ENCODE data around the gene ST7. TPM values are rescaled to one million over a fixed set of nuclear protein-coding genes. Genes with fewer than 3 reads are reported as not detected.

Gene ST7
- total RNA-seq, 1 experiment from 2014 or later = 38.2 TPM

GRCh38 chr7:117238472-117238871 lies 285.2 kb downstream of the ST7 start:
- POLR2A ChIA-PET = no interaction called here
- CTCF ChIA-PET = no interaction called here
- DNase-seq = no peak
- H3K9me3 Mint-ChIP-seq (ENCODE audit: unreplicated experiment) = peaks cover 13% of the 10 kb centered on the region
- H3K4me3 Mint-ChIP-seq (ENCODE audit: unreplicated experiment) = no peak overlapping the region
- Histone ChIP-seq H3K4me1 (no peaks in the 10 kb centered on the region), H3K36me3 (ENCODE audit: control insufficient read depth, insufficient read depth, low read length) (no peaks in the 10 kb centered on the region), H3K27me3 (replicated peaks; ENCODE audit: control insufficient read depth, insufficient read depth, low read length) (no peaks in the 10 kb centered on the region), H3K9me3 (0 out of 2 replicates have a peak, but pooled peaks cover 8% of the 10 kb centered on the region), H3K4me3 (ENCODE audit: low read depth, low read length) (no peak overlapping the region)
- H3K36me3 Mint-ChIP-seq (ENCODE audit: insufficient read depth, unreplicated experiment) = no peaks in the 10 kb centered on the region
- intact Hi-C loops (cut with micrococcal nuclease; ENCODE audit: unreplicated experiment) = no loop called here
- no TSS peak for BruUV-seq (replicated peaks)
- TF ChIP-seq, protein P1, sequence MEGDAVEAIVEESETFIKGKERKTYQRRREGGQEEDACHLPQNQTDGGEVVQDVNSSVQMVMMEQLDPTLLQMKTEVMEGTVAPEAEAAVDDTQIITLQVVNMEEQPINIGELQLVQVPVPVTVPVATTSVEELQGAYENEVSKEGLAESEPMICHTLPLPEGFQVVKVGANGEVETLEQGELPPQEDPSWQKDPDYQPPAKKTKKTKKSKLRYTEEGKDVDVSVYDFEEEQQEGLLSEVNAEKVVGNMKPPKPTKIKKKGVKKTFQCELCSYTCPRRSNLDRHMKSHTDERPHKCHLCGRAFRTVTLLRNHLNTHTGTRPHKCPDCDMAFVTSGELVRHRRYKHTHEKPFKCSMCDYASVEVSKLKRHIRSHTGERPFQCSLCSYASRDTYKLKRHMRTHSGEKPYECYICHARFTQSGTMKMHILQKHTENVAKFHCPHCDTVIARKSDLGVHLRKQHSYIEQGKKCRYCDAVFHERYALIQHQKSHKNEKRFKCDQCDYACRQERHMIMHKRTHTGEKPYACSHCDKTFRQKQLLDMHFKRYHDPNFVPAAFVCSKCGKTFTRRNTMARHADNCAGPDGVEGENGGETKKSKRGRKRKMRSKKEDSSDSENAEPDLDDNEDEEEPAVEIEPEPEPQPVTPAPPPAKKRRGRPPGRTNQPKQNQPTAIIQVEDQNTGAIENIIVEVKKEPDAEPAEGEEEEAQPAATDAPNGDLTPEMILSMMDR (IDR thresholded peaks at IDR 0.05; ENCODE audit: insufficient read depth in 1 of 2, low read depth in 1 of 2, low read length in 1 of 2, severe bottlenecking in 1 of 2, unreplicated experiment in 1 of 2) = no peak
- peaks cover 21% of the 10 kb centered on the region for H3K27me3 Mint-ChIP-seq (ENCODE audit: insufficient read depth, unreplicated experiment)
- H3K4me1 Mint-ChIP-seq (ENCODE audit: low read depth, unreplicated experiment) = no peaks in the 10 kb centered on the region
- H3K27ac Mint-ChIP-seq (ENCODE audit: unreplicated experiment) = no peak overlapping the region

DNA sequence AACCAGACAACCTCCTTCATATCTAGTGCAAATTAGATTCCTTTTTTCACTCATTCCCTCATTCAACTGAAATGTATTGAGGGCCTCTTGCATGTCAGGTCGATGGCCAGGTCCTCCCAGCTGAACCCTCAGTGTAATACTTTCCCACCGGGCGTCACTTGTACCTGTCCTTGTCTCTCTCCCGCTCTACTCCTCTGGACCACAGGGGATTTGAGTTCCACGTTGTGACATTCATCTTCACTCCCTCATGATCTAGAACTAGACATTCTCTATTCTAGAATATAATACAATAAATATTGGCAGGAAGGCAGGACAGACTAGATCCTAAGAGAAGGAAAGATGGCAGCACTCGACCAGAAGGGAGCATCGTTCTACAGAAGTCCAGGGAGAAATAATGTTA lies 285.6 kb downstream of the ST7 start:
- H3K4me1 ChIP-seq = no peaks in the 10 kb centered on the region
- Mint-ChIP-seq H3K27me3 (ENCODE audit: insufficient read depth, unreplicated experiment) (peaks cover 21% of the 10 kb centered on the region), H3K9me3 (ENCODE audit: unreplicated experiment) (peaks cover 13% of the 10 kb centered on the region), H3K36me3 (ENCODE audit: insufficient read depth, unreplicated experiment) (no peaks in the 10 kb centered on the region), H3K27ac (ENCODE audit: unreplicated experiment) (no peak overlapping the region), H3K4me1 (ENCODE audit: low read depth, unreplicated experiment) (no peaks in the 10 kb centered on the region), H3K4me3 (ENCODE audit: unreplicated experiment) (no peak overlapping the region)
- intact Hi-C loops (cut with micrococcal nuclease; ENCODE audit: unreplicated experiment) = no loop called here
- DNase-seq = no peak
- TF ChIP-seq, protein P1 (IDR thresholded peaks at IDR 0.05; ENCODE audit: insufficient read depth in 1 of 2, low read depth in 1 of 2, low read length in 1 of 2, severe bottlenecking in 1 of 2, unreplicated experiment in 1 of 2) = no peak
- no peaks in the 10 kb centered on the region for H3K27me3 ChIP-seq (replicated peaks; ENCODE audit: control insufficient read depth, insufficient read depth, low read length)
- BruUV-seq (replicated peaks) = no TSS peak
- CTCF ChIA-PET = no interaction called here
- POLR2A ChIA-PET = no interaction called here
- H3K4me3 ChIP-seq (ENCODE audit: low read depth, low read length) = no peak overlapping the region
- H3K9me3 ChIP-seq = 0 out of 2 replicates have a peak, but pooled peaks cover 8% of the 10 kb centered on the region
- no peaks in the 10 kb centered on the region for H3K36me3 ChIP-seq (ENCODE audit: control insufficient read depth, insufficient read depth, low read length)

DNA sequence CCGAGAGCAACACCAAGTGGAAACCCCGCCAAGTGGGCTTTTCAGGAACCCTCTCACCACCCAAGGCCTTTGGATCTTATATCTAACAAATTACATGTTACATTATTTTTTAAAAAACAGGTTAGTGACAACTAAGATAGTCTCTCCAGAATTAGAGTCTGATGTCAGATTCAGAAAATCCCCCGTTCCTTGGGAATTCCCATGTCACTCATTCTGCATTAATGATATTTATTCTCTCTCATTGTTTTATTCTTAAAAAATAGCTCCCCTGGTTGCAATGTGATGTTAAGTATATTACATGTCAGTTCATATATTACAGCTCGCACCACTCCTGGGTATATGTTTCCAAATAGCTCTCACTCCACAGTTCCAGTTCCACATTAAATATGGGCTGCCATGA lies 287.8 kb downstream of the ST7 start:
- no peak for DNase-seq
- BruUV-seq (replicated peaks) = no TSS peak
- Histone ChIP-seq H3K27me3 (replicated peaks; ENCODE audit: control insufficient read depth, insufficient read depth, low read length) (no peaks in the 10 kb centered on the region), H3K9me3 (peaks cover 19% of the 10 kb centered on the region), H3K4me3 (ENCODE audit: low read depth, low read length) (no peak overlapping the region), H3K4me1 (no peaks in the 10 kb centered on the region), H3K36me3 (ENCODE audit: control insufficient read depth, insufficient read depth, low read length) (no peaks in the 10 kb centered on the region)
- peaks cover 18% of the 10 kb centered on the region for H3K27me3 Mint-ChIP-seq (ENCODE audit: insufficient read depth, unreplicated experiment)
- TF ChIP-seq, protein P1 (IDR thresholded peaks at IDR 0.05; ENCODE audit: insufficient read depth in 1 of 2, low read depth in 1 of 2, low read length in 1 of 2, severe bottlenecking in 1 of 2, unreplicated experiment in 1 of 2) = no peak
- peaks cover 15% of the 10 kb centered on the region for H3K9me3 Mint-ChIP-seq (ENCODE audit: unreplicated experiment)
- intact Hi-C loops (cut with micrococcal nuclease; ENCODE audit: unreplicated experiment) = no loop called here
- no peak overlapping the region for H3K4me3 Mint-ChIP-seq (ENCODE audit: unreplicated experiment)
- H3K27ac Mint-ChIP-seq (ENCODE audit: unreplicated experiment) = no peak overlapping the region
- ChIA-PET POLR2A (no interaction called here), CTCF (no interaction called here)
- H3K4me1 Mint-ChIP-seq (ENCODE audit: low read depth, unreplicated experiment) = no peaks in the 10 kb centered on the region
- H3K36me3 Mint-ChIP-seq (ENCODE audit: insufficient read depth, unreplicated experiment) = no peaks in the 10 kb centered on the region
